C4-2B (cell line): ENCODE results near the gene KAT6B.

Source experiments
- ZFX ChIP-seq: fragments of 450-650 bp; IDR thresholded peaks from 2 replicates; pipeline ENCODE4 v1.6.1; 2017
- TF ChIP-seq, protein P1 (sequence below): fragments of 450-650 bp; conservative IDR thresholded peaks from 2 replicates; pipeline ENCODE4 v1.5.1; 2017; ENCODE audit warnings: mild to moderate bottlenecking

- TF ChIP-seq, protein P1, sequence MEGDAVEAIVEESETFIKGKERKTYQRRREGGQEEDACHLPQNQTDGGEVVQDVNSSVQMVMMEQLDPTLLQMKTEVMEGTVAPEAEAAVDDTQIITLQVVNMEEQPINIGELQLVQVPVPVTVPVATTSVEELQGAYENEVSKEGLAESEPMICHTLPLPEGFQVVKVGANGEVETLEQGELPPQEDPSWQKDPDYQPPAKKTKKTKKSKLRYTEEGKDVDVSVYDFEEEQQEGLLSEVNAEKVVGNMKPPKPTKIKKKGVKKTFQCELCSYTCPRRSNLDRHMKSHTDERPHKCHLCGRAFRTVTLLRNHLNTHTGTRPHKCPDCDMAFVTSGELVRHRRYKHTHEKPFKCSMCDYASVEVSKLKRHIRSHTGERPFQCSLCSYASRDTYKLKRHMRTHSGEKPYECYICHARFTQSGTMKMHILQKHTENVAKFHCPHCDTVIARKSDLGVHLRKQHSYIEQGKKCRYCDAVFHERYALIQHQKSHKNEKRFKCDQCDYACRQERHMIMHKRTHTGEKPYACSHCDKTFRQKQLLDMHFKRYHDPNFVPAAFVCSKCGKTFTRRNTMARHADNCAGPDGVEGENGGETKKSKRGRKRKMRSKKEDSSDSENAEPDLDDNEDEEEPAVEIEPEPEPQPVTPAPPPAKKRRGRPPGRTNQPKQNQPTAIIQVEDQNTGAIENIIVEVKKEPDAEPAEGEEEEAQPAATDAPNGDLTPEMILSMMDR, result no peak
- TF ChIP-seq ZFX, result no peak
These were observed 80.3 kb downstream of the KAT6B start for GRCh38 chr10:74906611-74907198.
